Neural progenitor cell (in vitro differentiated cells): Measurements from ENCODE around the gene KRTAP3-2. TPM values are rescaled to one million over a fixed set of nuclear protein-coding genes. Genes with fewer than 3 reads are reported as not detected.
A peak's percentile ranks its signal among the peaks of the same experiment; 100 is the strongest.

Source experiments
- DNase-seq: peaks from one replicate; pipeline ENCODE4 v3.0.0-alpha.2; 2016; ENCODE audit warnings: low spot score
- H2AFZ ChIP-seq: fragments of 200-600 bp; sonication (generic); replicated peaks from 2 replicates; pipeline ENCODE4 v1.6.1; 2016; ENCODE audit warnings: antibody characterized with exemption
- H3F3A ChIP-seq: fragments of 200-600 bp; sonication (generic); 2 replicates; pipeline ENCODE4 v1.6.1; 2016; ENCODE audit warnings: antibody characterized with exemption, low read depth
- H3K27ac ChIP-seq: fragments of 200-600 bp; sonication (generic); 2 replicates; pipeline ENCODE4 v1.5.1; 2016; ENCODE audit warnings: mild to moderate bottlenecking
- H3K27me3 ChIP-seq: fragments of 200-600 bp; sonication (generic); 2 replicates; pipeline ENCODE4 v1.6.1; 2016; ENCODE audit warnings: mild to moderate bottlenecking, moderate library complexity
- H3K36me3 ChIP-seq: fragments of 200-600 bp; sonication (generic); 2 replicates; pipeline ENCODE4 v1.5.1; 2016
- H3K4me1 ChIP-seq: fragments of 200-600 bp; sonication (generic); 2 replicates; pipeline ENCODE4 v1.6.1; 2016; ENCODE audit warnings: mixed run types
- H3K4me2 ChIP-seq: fragments of 200-600 bp; sonication (generic); 2 replicates; pipeline ENCODE4 v1.6.1; 2016
- H3K4me3 ChIP-seq: fragments of 200-600 bp; sonication (generic); 2 replicates; pipeline ENCODE4 v1.5.1; 2016
- H3K79me2 ChIP-seq: fragments of 200-600 bp; sonication (generic); 2 replicates; pipeline ENCODE4 v1.6.1; 2016; ENCODE audit warnings: low read depth
- H3K9ac ChIP-seq: fragments of 200-600 bp; sonication (generic); 2 replicates; pipeline ENCODE4 v1.6.1; 2016
- H3K9me3 ChIP-seq: fragments of 200-600 bp; sonication (generic); 2 replicates; pipeline ENCODE4 v1.5.1; 2016; ENCODE audit warnings: low read depth
- H4K20me1 ChIP-seq: fragments of 200-600 bp; sonication (generic); 2 replicates; pipeline ENCODE4 v1.6.1; 2016; ENCODE audit warnings: low read depth
- H3K27ac Mint-ChIP-seq: 3 replicates; pipeline ENCODE4 v1.8.0; 2021; ENCODE audit warnings: mixed read lengths
- H3K27me3 Mint-ChIP-seq: 2 replicates; pipeline ENCODE4 v1.8.0; 2022; ENCODE audit warnings: low read depth, mild to moderate bottlenecking, inconsistent platforms, moderate library complexity, mixed read lengths; ENCODE audit not compliant: insufficient read depth
- H3K36me3 Mint-ChIP-seq: 3 replicates; pipeline ENCODE4 v1.8.0; 2021; ENCODE audit warnings: mixed read lengths
- H3K4me1 Mint-ChIP-seq: 3 replicates; pipeline ENCODE4 v1.8.0; 2021; ENCODE audit warnings: mixed read lengths
- H3K4me3 Mint-ChIP-seq: 3 replicates; pipeline ENCODE4 v1.8.0; 2021; ENCODE audit warnings: mild to moderate bottlenecking, moderate library complexity, mixed read lengths
- H3K9me3 Mint-ChIP-seq: 3 replicates; pipeline ENCODE4 v1.8.0; 2020; ENCODE audit warnings: mixed read lengths
- CTCF ChIP-seq: fragments of 200-600 bp; sonication (generic); IDR thresholded peaks from 2 replicates; pipeline ENCODE4 v1.5.1; 2017; ENCODE audit warnings: antibody characterized with exemption, mild to moderate bottlenecking
- EZH2 ChIP-seq: fragments of 200-600 bp; sonication (generic); IDR thresholded peaks from 2 replicates; pipeline ENCODE4 v1.6.1; 2017; ENCODE audit warnings: antibody characterized with exemption, mild to moderate bottlenecking, moderate library complexity
- EZH2phosphoT487 ChIP-seq: fragments of 200-600 bp; sonication (generic); IDR thresholded peaks from 2 replicates; pipeline ENCODE4 v1.6.1; 2017; ENCODE audit warnings: antibody characterized with exemption
- total RNA-seq: library from RNA; depleted of rRNA; stranded (reverse); fragments of >200 nt; gene quantifications from 2 replicates; pipeline ENCODE4 v1.2.3, GENCODE V29; 2015; ENCODE audit warnings: low replicate concordance

Gene KRTAP3-2
- total RNA-seq, 1 donor from 2014 or later: not detected

GRCh38 chr17:40967582-40967981, 32.1 kb downstream of the KRTAP3-2 start:
- no peak overlapping the region for H3K4me3 ChIP-seq
- no peak for TF ChIP-seq CTCF
- H3K4me1 Mint-ChIP-seq: no peaks in the 10 kb centered on the region
- H3K9me3 ChIP-seq: peaks cover 8% of the 10 kb centered on the region
- no peaks in the 10 kb centered on the region for H3K36me3 ChIP-seq
- no peaks in the 10 kb centered on the region for H3K4me1 ChIP-seq
- no peaks in the 10 kb centered on the region for H3K36me3 Mint-ChIP-seq
- no peaks in the 10 kb centered on the region for H3F3A ChIP-seq
- H3K79me2 ChIP-seq: no peaks in the 10 kb centered on the region
- H3K27me3 ChIP-seq: no peaks in the 10 kb centered on the region
- no peaks in the 10 kb centered on the region for H4K20me1 ChIP-seq
- no peak overlapping the region for H3K27ac ChIP-seq
- H2AFZ ChIP-seq: no peak overlapping the region
- H3K9me3 Mint-ChIP-seq: no peaks in the 10 kb centered on the region
- H3K4me2 ChIP-seq: no peak overlapping the region
- H3K27ac Mint-ChIP-seq: no peak overlapping the region
- DNase-seq: no peak
- no peak overlapping the region for H3K9ac ChIP-seq
- H3K4me3 Mint-ChIP-seq: no peak overlapping the region
- H3K27me3 Mint-ChIP-seq: no peaks in the 10 kb centered on the region

- H3K36me3 Mint-ChIP-seq: no peaks in the 10 kb centered on the region
- H3K4me2 ChIP-seq: no peak within 1 kb of the TSS
- H3K36me3 ChIP-seq: no peaks in the 10 kb centered on the region
- H2AFZ ChIP-seq: peak within 1 kb of the TSS; percentile 57
- TF ChIP-seq EZH2phosphoT487: no peak
- TF ChIP-seq CTCF: no peak
- no peak for TF ChIP-seq EZH2
- no peaks in the 10 kb centered on the region for H4K20me1 ChIP-seq
- no peaks in the 10 kb centered on the region for H3K9me3 Mint-ChIP-seq
- H3K27ac ChIP-seq: no peak within 1 kb of the TSS
- no peaks in the 10 kb centered on the region for H3K4me1 ChIP-seq
- no peaks in the 10 kb centered on the region for H3K4me1 Mint-ChIP-seq
- H3K27me3 ChIP-seq: no peaks in the 10 kb centered on the region
- no peaks in the 10 kb centered on the region for H3K27me3 Mint-ChIP-seq
- no peak within 1 kb of the TSS for H3K27ac Mint-ChIP-seq
- no peak for DNase-seq
- H3K4me3 ChIP-seq: no peak within 1 kb of the TSS
- H3F3A ChIP-seq: no peaks in the 10 kb centered on the region
- no peaks in the 10 kb centered on the region for H3K79me2 ChIP-seq
- no peak within 1 kb of the TSS for H3K4me3 Mint-ChIP-seq
- H3K9me3 ChIP-seq: peaks cover 8% of the 10 kb centered on the region
- no peak within 1 kb of the TSS for H3K9ac ChIP-seq
These were observed 32.9 kb downstream of the KRTAP3-2 start, which contains the start of gene KRT39 for GRCh38 chr17:40966848-40967247. KRT39 (minus strand) TSS chr17:40966948; CDS start chr17:40966856, 92 bp downstream.

GRCh38 chr17:40963838-40964237, 35.9 kb downstream of the KRTAP3-2 start:
- no peaks in the 10 kb centered on the region for H3K36me3 ChIP-seq
- peak overlapping the region; percentile 55 for H2AFZ ChIP-seq
- H3K9ac ChIP-seq: no peak overlapping the region
- no peaks in the 10 kb centered on the region for H3K9me3 ChIP-seq
- no peaks in the 10 kb centered on the region for H3K27me3 Mint-ChIP-seq
- H3K9me3 Mint-ChIP-seq: no peaks in the 10 kb centered on the region
- no peaks in the 10 kb centered on the region for H3K27me3 ChIP-seq
- DNase-seq: no peak
- H3F3A ChIP-seq: no peaks in the 10 kb centered on the region
- no peak overlapping the region for H3K4me2 ChIP-seq
- TF ChIP-seq EZH2phosphoT487 (no peak), CTCF (peak; percentile 68), EZH2 (no peak)
- no peak overlapping the region for H3K27ac Mint-ChIP-seq
- H3K27ac ChIP-seq: no peak overlapping the region
- H3K4me3 Mint-ChIP-seq: no peak overlapping the region
- no peaks in the 10 kb centered on the region for H4K20me1 ChIP-seq
- no peaks in the 10 kb centered on the region for H3K4me1 Mint-ChIP-seq
- H3K4me3 ChIP-seq: no peak overlapping the region
- H3K4me1 ChIP-seq: no peaks in the 10 kb centered on the region
- no peaks in the 10 kb centered on the region for H3K36me3 Mint-ChIP-seq
- no peaks in the 10 kb centered on the region for H3K79me2 ChIP-seq
